WI38 (cell line): ENCODE measurements around the gene DZIP1.
"Not testable (repeated sequence)": the region's sequence is repeated elsewhere in the genome, so short reads cannot be mapped to it uniquely, and the experiment has no call there.

Experiments
- H3K4me3 ChIP-seq: 2 replicates; pipeline ENCODE4 v1.5.1; 2011; ENCODE audit warnings: low read depth, mild to moderate bottlenecking, control low read depth, low read length
- TF ChIP-seq, protein P1 (sequence below): IDR thresholded peaks from 2 replicates; pipeline ENCODE4 v1.5.1; 2012; ENCODE audit warnings: low read depth, mild to moderate bottlenecking, control low read depth, low read length

DZIP1 gene

DNA sequence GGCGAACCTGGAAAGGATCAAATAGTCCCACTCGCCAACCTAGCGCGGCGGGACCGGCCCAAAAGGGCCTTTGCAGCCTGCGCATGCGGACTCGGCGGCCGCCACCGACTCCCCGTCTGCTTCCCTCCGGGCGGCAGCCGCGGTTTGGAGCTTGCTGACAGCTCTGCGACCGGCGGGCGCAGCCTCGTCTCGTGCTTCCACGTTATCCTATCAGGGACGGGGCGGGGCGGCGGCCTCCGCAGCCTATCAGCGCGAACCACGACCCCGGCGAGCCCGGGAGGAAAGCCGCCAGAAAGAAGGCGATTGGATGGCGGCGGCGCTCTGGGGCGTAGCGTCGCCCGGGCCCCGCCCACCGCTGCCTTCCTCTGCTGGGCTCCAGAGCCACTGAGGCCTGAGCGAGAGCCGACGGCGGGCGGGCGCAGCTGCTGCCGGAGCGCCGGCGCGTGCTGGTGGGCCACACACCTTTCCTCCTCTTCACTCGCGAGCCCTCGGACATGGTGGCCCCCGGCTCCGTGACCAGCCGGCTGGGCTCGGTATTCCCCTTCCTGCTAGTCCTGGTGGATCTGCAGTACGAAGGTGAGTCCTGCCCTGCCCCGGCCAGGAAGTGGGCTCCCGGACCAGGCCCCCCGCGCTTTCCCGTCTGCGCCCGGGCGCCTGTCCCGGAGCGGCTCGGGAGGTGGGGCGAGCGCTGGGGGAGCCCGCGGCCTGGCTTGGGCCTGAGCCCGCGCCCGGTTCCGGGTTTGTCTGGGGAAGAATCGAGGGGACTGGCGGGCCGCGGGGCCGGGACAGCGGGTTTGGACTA, 32.5 kb upstream of the DZIP1 start, which contains the start of gene DNAJC3:
Gene DNAJC3 (plus strand): TSS at position 378 of the 802 bp plus-strand sequence. CDS start 117 bp downstream, at position 495.
- TF ChIP-seq, protein P1, sequence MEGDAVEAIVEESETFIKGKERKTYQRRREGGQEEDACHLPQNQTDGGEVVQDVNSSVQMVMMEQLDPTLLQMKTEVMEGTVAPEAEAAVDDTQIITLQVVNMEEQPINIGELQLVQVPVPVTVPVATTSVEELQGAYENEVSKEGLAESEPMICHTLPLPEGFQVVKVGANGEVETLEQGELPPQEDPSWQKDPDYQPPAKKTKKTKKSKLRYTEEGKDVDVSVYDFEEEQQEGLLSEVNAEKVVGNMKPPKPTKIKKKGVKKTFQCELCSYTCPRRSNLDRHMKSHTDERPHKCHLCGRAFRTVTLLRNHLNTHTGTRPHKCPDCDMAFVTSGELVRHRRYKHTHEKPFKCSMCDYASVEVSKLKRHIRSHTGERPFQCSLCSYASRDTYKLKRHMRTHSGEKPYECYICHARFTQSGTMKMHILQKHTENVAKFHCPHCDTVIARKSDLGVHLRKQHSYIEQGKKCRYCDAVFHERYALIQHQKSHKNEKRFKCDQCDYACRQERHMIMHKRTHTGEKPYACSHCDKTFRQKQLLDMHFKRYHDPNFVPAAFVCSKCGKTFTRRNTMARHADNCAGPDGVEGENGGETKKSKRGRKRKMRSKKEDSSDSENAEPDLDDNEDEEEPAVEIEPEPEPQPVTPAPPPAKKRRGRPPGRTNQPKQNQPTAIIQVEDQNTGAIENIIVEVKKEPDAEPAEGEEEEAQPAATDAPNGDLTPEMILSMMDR, result no peak
- H3K4me3 ChIP-seq, result peak within 1 kb of the TSS; percentile 86

DNA sequence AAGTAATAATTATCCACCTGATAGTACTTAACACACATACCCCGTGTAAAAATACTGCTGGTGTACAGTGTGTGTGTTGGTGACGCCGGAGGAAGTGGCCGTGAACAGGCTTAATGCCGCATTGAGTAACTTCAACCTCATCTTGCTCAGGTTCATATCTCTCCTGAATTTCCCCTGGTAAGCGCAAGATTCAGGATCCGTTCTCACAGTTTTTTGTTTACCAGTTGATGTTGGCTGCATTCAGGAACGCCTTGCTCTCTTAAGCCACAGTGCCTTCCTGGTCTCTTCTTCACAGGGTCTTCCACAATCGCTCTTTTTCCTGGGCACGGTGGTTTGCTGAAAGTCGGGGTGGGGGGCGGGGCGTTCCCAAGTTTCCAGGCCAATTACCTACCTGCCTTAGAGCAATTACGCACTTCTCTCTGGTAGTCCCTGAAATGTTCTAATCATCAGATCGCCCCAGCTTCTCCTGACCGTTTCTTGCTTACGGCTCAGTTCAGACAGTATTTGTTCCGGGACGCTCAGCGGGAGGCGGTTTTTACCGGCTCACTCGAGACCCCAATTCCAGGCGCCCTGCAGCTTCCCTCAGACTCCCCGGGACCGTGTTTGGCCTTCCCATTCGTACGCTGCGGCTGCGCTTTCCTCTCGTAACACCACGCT, 31.7 kb upstream of the DZIP1 start:
- TF ChIP-seq, protein P1, result no peak
- peak overlapping the region; percentile 86 for H3K4me3 ChIP-seq

DNA sequence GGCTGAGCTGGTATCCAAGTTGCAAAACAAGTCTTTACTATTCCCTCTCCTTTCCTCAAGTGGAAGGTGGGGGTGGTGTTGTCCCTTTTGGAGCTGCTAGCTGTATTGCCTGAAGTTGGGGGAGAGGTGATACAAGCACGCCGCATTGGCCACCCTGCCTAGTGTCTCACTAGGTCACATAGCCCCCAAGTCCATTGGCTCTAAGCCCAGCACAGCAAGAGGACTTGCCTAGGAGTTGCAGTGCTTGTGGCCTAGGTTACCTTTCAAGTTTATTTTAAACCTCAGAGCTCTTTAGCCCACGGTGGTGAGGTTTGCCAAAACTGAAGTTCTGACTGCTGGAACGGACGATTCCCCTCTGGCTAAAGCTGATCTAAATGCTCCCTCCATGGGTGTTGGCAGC, 27.1 kb upstream of the DZIP1 start:
- H3K4me3 ChIP-seq, result no peak overlapping the region
- TF ChIP-seq, protein P1, result no peak

DNA sequence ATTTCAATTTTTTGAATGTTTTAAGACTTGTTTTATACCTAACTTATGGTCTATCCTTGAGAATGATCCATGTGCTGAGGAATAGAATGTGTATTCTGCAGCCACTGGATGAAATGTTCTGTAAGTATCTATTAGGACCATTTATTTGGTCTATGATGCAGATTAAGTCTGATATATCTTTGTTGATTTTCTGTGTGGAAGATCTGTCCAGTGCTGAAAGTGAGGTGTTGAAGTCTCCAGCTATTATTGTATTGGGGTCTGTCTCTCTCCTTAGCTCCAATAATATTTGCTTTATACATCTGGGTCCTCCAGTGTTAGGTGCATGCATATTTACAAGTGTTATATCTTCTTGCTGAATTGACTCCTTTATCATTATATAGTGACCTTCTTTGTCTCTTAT, 22.7 kb upstream of the DZIP1 start:
- not testable (repeated sequence) for H3K4me3 ChIP-seq

DNA sequence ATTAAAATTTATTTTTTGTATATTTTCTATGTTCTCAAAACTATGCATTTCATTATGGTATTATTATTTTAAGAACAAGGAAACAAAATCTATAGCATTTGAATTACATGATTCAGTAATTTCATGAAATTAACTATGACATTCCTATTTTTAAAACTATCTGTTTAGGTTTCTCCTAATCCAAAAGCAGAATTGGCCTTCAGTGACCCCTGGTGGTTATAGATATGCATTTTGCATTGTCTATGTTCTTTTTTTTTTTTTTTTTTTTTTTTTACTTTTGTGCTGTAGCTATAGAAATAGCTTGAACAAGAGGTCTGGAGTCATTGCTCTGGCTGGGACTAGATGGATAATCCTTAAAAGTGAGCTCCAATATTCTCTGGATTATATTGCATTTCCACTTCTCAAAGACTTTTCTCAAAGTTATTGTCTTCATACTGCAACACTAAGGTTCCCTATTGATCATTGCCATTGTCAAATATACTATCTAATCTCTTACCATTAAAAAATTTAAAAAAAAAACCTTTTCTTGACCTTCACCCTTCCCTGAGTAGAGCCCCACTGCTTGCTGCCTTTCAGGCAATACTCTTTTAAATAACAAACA, 16.6 kb upstream of the DZIP1 start:
- TF ChIP-seq, protein P1, result no peak
- no peak overlapping the region for H3K4me3 ChIP-seq

DNA sequence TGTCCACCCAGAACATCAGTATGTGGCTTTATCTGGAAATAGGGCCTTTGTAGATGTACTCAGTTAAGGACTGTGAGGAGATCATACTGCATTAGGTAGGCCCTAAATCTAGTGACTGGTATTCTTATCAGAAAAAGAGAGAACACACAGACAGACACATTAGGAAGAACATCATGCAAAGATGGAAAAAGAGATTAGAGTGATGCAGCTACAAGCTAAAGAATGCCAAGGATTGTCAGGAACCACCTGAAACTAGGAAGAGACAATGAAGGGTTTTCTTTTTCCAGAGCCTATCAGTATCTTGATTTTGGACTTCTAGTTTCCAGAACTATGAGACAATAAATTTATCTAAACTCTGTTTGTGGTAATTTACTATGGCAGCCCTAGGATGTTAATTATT, 15.0 kb upstream of the DZIP1 start:
- H3K4me3 ChIP-seq, result no peak overlapping the region
- TF ChIP-seq, protein P1, result no peak

DNA sequence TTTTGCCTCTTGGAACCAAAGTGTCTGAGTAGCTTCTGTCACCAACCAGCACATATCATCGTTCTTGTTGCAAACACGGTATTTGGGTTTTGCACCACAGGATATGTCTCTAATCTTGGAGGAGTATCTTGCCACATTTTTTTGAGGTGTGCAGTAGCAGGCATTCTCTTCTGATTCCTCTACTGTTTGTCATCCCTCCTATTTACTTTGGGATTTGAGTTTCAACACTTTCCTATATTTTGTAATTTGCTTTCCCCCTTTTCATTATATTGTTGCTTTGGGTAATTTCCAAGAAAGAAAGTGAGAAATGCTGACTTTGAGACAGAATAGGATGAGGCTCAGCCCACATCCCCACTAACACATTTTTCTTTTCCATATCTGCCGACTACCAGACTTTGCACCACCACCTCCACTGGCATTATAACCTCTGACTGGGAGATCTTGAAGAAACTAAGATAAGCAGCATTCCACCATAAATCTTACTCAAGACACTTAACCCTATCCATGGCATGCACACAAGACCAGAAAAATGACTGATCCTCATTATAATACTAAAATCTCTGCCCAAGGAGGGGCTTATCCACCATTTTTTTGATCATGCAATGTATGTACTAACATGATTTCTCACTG, 12.0 kb upstream of the DZIP1 start:
- TF ChIP-seq, protein P1, result no peak
- H3K4me3 ChIP-seq, result no peak overlapping the region
